ENCODE results near the gene TMEM201.

The TMEM201 gene

DNA sequence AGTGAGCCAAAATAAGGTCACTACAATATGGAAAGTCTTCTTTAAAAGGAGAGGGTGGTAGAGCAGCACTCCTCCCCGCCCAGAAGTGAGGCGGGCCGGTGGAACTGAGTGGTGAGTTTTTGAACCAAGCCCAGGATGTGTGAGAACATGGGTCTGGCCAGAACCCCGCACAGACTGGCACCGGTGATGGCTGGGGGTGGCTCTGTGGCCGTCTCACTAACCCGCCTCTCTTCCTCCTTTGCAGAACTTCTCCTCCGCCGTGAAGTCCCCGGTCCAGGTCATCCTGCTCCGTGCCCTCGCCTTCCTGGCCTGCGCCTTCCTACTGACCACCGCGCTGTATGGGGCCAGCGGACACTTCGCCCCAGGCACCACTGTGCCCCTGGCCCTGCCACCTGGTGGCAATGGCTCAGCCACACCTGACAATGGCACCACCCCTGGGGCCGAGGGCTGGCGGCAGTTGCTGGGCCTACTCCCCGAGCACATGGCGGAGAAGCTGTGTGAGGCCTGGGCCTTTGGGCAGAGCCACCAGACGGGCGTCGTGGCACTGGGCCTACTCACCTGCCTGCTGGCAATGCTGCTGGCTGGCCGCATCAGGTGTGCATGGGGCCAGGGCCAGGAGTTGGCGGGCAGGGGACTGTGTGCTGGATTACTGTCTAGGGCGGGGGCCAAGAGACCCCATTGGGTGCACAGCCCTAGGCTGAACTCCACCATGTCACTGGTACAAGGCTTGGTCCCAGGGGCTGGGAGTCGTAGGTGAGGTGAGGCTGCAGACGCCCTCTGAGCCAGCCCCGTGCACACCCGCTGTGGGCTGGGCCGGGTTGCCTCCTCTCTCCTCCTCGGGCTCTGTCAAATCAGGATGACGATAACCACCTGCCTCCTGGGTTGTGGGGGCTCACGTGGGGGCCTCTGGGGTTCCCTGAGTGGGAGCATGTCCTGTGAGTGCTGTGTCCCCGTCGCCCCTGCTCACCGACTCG, 12.4 kb downstream of the TMEM201 start:
- no peak for DNase-seq

DNA sequence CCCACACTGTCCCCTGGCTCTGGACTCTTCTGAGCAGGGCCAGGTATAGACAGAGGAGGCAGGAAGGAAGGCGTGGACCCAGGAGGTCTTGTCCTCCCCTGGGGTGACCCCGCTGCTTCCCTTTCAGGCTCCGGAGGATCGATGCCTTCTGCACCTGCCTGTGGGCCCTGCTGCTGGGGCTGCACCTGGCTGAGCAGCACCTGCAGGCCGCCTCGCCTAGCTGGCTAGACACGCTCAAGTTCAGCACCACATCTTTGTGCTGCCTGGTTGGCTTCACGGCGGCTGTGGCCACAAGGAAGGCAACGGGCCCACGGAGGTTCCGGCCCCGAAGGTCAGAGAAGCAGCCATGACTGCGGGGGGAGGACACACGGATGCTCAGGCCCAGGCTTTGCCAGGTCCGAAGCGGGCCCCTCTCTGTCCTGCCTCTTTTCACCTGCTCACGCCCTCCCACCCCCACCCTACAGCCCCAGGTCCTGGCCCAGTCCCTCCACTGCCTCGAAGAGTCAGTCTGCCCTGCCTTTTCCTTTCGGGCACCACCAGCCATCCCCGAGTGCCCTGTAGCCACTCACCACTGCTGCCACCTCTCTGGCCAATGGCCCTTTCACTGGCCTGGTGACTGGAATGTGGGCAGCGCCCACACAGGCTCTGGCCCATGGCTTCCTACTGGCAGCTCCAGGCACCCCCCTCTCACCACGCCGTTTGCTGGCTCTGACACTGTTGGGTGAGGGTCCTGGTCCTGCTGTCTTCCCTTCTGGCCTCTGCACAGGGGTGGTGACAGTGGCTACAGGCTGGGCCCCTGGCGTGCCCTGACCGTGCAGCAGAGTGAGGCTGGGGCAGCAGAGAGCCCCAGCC, 13.5 kb downstream of the TMEM201 start:
- DNase-seq: no peak

DNA sequence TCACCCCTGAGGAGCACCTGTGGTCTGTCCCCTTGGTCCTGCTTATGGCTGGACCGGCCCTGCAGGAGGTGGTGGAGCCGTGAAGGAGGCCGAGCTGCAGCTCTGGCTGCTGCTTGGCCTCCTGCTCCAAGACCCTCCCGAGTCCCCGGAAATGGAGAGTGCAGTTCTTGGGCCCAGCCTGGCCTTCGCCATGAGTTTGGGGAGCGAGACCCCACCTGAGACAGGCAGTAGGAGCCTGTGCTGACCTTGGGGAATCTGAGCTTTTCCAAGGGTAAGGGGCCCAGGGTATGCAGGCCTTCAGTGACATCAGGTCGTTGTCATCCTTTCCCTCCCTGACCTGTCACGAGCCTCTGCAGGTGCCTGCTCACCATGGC, 14.1 kb downstream of the TMEM201 start:
- no peak for DNase-seq

DNA sequence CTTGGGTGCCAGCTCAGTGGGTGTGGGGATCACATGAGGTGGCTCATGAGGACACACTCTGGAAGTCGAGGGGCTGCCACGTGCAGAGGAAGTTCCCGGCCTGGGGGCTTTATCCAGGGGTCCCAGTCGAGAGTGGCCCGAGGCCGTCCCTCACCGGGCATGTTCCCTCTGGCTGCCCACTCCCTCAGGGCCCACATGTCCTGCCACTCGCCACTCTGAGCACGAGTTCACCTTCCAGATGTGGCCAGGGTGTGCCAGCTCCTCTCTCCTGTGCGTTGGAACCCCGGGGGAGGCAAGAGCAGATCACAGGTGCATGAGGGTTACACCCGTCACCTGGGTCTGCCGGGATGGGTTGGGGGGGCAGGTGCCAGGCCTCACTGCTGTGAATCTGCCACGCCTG, 14.6 kb downstream of the TMEM201 start:
- no peak for DNase-seq

DNA sequence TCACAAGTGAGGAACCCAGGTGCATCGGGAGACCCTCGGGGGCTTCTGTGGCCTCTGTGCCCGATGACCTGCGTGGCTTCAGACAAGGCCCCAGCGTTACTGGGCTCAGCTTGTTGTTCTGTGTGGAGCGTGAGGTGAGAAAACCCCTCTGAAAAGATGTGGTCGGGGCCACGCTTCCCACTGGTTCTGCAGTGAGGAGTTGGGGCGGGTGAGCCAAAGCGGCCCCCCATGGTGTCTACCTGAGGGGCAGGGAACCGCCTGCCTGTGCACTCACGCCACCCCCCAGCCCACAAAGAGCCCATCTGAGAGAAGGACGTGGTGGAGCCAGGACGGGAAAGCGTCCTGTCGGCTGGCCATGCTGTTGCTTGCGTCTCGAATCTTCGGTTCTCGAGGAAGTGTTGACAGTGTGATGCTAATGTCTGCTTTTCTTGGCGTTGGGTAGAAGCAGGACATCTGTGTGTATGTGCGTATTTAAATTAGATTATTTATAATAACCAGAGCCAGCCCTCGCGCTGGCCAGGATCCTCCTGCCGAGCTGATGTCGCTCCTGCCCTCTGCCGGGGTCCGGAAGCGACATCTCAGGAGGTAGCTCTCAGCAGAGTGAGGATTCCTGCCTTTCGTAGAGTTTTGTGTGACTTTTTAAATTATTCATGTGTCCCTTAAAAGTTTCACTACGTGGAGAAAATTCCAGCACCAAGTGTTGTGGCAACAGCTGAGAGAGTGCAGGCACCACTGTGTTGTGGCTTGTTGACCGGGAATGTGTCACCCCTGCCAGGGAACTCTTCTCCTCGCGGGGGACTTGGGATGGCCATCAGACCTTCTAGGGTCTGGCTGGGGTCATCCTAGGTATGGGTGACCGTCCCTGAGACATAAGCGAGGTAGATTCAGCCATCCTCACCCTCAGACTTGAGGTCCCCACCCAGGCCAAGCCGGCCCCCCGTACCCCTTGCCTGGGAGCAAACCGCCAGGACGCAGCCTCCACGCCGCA, 15.3 kb downstream of the TMEM201 start:
- no peak for DNase-seq

DNA sequence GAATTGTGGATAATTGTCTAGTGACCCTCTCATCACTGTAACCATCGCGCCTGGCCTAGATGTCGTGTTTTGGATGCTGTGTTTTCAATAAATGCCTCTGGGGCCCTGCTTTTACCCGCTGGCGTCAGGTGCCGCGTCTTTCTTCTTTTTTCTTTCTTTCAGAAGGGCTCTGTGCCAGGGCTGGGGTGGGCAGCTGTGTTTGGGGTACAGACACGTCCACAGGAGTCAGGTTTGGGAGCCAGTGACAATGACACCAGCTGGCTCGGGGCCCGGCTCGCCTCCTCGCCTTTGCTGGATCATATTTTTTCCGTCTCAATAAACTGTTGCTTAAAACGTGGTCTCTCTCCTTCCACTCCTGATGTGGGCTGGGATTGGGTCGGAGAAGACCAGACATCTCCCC, 16.1 kb downstream of the TMEM201 start:
- DNase-seq: no peak

DNA sequence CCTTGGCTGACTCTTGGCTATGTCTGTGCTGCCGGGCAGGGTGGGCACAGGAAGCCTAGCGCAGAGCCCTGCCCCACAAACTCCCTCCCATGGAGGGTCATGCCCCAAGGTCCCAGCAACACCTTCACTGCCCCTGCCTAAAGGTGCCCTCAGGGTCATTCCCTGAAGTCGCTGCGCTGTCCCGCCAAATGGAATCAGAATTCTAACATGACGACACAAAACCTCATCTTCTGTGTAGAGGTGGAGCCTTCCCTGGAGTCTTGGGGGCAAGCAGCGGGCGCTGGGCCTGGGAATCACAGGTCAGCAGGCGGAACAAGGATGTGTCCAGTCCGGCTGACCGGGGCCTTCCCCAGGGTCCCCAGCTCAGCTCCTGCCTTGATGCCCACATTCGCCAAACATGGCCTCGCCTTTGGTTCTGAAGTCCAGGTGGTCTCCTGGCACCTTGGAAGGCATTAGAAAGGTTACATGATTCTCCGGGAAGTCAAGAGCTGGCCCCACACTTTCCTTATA, 17.3 kb downstream of the TMEM201 start:
- DNase-seq: no peak

DNA sequence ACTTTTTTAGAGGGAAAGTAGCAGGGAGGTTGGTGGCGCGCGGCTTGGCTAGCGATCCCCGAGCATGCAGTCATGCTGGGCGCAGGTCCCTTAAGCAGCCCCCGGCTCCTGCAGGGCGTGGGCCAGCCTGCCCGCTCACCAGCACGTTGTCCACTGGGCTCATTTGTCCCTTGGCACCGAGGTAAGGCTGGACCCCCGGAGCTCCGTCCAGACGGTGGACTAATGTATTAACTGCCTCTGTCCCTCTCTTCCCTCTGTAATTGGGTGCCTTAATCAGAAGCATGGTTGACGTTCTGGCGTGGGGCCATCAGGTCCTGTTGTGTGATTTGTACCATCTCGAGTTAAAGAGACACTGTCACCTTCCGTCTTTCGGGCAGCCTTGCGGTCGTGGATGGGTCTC, 17.7 kb downstream of the TMEM201 start:
- no peak for DNase-seq

DNA sequence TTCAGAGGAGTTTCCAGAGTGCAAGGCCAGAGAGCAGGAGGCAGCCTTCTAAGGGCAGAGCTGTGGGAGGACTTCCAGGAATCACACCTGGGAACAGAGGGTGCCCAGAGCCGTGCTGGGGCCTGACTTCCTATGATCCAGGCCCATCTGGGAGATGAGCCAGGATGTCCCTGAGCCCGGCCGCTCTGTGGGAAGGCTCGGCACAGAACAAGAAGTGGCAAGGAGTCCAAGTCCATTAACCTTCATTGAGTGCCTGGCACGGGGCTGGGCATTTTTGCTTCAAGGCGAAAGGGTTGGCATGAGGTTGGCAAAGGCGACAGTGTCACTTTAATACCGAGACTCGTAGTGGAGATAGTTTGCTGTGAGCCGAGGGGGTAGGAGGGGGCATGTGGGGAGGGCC, 18.2 kb downstream of the TMEM201 start:
- no peak for DNase-seq

DNA sequence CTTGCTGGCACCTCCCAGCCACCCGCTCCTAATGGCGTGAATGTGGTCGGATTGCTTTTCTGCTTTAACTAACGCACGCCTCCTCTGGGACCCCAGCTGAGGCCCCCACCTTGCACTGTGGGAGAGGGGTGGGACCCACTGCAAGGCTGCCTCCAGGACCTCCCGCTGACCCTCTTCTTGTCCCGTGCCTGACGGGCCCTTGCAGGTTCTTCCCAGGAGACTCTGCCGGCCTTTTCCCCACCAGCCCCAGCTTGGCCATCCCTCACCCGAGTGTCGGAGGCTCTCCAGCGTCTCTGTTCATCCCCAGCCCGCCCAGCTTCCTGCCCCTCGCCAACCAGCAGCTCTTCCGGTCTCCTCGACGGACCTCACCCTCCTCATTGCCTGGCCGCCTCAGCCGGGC, 18.6 kb downstream of the TMEM201 start:
- no peak for DNase-seq

DNA sequence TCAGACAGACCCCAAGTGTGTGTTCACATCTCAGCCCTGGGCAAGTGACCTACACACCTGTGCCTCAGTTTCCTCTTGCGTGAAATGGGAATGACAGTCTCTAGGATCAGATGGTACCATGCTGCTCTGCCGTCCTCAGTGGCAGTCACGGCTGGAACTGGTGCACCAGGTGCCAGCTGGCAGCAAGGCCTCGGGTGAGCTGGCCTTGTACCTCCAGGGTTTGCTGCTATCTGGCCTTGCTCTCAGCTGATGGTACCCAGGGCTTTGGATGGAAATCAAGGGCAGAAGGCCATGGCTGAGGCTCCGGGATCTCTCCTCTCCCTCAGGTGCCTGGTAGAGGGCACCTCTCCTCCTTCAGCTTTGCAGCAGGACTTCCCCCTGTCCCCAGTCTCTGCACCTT, 21.3 kb downstream of the TMEM201 start:
- DNase-seq: no peak

DNA sequence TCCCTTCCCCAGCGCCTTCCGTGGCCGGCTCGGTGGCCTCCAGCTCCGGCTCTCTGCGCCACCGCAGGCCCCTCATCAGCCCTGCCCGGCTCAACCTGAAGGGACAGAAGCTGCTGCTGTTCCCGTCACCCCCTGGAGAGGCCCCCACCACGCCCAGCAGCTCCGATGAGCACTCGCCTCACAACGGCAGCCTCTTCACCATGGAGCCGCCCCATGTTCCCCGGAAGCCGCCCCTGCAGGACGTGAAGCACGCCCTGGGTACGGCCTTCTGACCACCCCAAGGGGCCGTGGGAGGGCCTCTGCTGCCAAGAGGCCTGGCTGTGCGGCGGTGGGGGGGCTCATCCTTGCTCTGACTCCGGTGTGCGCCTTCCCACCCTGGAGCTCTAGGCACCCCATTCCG, 21.8 kb downstream of the TMEM201 start:
- no peak for DNase-seq

DNA sequence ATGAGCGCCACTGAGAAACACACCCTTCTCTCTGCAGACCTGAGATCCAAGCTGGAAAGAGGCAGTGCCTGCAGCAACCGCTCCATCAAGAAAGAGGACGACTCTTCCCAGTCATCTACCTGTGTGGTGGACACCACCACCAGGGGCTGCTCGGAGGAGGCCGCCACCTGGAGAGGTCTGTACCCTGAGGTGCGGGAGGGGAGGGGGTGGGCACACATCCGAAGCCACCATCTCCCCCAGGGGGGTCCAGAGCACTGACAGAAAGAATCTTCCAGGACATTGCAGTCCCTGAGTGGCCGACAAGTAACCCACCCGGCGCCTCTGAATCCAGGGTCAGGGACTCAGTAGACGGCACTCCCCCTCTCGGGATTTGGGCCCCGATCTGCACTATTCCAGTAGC, 23.0 kb downstream of the TMEM201 start:
- no peak for DNase-seq

DNA sequence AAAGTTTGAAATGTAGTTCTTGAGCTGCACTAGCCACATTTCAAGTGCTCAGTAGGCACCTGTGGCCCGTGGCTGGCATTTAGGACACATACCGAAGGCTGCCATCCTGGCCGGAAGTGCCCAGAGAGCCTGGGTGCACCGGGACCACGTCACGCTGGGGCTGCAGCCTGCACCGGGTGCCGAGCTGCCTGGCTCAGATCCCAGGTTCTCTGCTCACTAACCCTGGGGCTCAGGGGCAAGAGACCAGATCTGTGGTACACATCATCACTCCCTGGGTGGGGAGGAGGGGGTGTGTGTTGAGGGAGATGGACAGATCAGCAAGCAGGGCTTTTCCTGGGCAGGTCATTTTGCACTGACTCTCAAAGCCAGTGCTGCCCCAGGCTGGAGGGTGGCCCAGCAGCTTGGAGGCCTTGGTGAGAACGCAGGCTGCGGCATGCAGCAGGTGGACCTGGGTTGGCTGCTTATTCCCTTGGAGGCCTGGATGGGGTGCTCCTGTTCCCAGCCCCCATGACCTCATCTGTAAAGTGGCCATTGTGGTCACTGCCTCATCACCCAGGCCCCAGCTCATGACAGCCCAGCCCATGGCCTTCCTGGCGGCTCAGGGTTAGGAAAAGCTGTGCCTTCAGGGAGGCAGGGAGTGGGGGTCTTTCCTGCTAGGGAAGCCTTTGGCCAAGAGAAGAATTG, 23.6 kb downstream of the TMEM201 start:
- DNase-seq: no peak

DNA sequence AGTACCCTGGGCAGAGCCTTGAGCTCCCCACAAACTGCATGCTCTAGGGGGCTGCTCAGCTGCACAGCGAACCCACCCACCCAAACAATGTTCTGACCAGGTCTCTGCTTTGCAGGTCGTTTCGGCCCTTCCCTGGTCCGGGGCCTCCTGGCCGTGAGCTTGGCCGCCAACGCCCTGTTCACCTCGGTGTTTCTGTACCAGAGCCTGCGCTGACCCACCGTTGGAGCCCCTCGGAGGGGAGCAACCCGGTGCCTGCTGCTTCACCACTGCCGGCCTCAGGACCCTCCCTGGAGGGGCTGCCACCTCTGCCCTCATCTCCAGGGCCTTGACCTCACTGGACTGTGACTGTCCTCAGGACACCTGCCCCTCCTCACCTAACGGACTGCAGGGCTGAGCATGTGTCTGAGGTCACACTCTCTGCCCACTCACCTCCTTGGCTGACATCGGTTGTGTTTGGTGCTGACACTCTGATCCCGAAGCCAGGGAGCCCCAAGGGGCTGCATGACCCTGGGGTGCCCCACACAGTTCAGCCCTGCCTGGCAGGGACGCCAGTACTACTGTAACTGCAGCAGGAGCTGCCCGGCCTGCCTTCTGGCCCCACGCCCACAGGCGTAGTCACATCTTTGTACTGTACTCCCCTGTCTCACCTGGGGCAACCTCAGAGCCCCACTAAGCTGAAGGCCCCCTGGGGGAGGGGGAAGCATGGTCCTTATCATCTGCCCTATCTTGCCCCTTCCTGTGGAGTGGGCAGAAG, 24.3 kb downstream of the TMEM201 start:
- DNase-seq: no peak

DNA sequence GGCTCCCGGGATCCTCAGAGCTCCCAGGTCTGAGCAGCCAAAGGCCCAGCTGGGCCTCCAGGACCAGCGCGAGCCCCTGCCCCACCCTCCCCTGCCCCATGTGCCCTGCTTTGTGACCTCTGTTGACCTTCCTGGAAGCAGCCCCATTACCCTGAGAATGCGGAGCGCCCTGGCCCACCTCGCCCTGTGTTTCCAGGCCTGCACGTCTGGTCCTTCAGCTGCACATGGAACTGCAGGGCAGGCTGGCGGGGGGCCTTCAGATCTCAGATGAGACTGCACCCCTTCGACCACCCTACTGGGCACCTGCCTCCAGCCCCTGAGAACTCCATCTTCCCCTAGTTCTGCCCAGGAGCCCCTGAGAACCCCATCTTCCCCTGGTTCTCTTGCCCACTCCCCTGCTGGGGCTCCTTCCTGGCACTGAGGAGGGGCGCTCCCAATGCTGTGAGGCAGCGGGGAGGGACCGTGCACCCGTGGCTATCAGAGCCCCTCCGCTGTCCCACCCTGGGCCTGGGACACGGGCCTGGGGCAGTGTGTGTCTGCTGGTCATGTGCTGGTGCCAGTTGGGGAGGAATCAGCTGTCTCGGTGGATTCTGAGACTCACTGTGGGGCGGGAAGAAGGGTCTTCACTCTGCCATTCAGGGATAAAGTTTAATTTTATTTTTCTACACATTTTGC, 25.1 kb downstream of the TMEM201 start:
- DNase-seq: no peak

DNA sequence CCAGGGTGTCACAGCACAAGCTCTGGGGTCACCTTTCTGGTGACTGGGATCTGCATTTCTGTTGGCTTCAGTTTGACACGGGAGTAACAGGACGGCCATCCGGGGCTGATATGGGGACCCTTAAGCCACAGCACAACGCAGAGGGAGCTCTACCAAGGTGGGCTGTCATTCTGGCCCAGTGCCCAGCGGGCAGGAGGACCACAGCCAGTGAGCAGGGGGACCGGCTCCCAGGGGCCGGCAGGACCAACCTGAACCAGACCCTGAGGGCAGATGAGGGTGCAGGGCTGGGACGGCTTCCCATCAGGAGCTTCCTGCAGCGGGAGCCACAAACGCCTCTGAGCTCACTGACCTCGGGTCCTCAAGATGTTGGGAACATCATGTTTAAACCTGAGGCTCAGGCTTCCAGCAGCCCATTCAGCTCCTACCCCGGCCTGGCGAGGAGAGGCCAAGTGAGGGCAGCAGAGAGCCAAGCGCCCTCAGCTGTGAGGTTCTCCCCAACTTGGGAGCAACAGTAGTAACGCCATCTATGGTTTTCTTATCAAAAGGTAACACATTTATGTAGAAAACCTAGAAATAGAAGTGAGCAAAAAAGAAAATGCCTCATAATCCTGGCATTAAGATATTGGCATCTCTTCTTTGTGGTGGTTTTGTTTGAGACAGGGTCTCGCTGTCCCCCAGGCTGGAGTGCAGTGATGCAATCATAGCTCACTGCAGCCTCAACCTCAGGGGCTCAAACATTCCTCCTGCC, 26.8 kb downstream of the TMEM201 start:
- DNase-seq: peak; percentile 71 to 82 (median 78)

DNA sequence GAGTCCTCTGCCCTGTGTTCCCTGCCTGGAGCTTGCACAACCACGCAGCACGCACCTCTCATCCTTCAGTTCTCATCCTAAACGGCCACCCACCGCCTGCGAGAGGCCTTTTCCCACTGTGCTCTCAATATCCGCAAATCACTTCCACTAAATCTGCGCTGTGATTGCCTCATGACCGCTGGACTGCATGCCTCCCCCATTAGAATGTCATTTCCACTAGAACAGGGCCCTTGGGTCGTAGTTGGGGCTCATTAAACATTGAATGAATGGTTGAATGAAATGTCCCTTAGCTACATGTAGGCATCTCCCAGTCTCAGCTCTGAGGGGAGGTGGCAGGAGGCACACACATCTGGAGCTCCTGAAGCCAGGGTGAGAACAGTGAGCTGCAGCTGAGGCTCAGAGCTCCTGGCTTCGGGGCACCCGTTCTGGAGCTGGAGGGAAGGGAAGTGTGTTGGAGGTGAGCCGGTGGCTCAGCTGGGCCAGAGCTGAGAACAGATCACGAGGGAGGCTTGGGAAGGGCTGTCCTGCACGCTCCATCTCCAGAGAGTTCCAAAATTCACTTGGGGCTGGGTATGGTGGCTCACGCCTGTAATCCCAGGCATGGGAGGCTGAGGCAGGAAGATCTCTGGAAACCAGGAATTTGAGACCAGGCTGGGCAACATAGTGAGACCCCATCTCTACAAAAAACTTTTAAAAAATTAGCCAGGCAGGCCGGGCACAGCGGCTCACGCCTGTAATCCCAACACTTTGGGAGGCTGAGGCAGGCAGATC, 30.4 kb downstream of the TMEM201 start:
- DNase-seq: no peak

DNA sequence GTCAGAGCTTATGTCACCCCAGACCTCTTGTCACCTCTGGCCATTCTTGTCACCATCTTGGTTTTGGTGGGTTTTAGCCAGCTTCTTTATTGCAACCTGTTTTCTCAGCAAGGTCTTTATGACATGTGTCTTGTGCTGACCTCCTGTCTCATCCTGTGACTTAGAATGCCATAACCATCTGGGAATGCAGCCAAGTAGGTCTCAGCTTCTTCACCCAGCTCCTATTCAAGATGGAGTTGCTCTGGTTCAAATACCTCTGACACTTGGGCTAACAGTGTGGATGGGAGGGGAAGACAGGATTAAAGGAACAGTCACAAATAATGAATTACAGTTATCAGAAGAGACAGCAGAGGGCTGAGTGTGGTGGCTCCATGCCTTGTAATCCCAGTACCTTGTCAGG, 32.3 kb downstream of the TMEM201 start:
- no peak for DNase-seq
